Inflammatory macrophage treated with lipopolysaccharide for 4 hours (primary cell): ENCODE results near the gene DLX6.
"Not testable (repeated sequence)": the region's sequence is repeated elsewhere in the genome, so short reads cannot be mapped to it uniquely, and the experiment has no call there.

Experiments
- DNase-seq: peaks from one replicate; pipeline ENCODE4 v3.0.0-alpha.2; 2020

DLX6 gene

DNA sequence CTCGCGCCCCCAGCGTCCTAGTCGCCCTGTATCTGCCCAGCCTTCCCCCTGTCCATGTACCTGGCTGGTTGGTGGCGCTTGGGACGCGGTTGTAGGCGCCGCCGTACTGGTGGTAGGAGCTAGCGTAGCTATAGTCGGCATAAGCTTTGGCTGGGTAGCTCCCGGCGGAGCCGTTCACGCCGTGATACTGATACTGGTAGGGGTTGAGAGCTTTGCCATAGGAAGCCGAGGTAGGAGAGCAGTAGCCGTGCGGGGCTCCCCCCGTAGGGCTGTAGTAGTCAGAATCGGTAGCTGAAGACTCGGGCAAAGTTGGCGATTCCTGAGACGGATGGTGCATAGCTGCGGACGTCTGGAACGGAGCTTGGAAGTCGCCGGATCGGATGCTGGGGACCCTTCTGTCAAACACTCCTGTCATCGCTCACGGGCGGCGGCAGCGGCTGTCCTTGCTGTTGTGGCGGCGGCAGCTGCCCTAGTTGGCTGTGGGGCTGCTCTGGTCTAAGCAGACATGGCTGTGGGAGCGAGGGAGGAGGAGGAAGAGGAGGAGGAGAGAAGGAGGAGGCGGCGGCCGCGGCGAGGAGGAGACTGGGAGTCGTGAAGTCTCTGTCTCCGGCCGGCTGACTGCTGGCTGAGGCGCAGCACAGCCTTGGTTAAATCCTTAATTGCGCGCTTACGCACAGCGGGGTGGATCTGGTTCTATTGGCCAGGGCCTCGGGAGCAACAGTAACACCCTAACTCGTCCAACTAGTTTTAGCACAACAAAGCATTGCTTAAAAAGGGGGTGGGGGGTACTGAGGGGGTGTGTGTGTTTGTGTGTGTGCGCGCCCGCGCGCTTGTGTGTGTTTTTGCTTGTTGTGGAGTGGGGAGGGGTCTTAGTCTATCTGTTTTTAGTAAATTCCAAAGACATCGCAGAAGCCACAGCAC is 19.1 kb downstream of the DLX6 start, which contains the start of gene DLX5:
DLX5 (minus strand) TSS at position 623 of the 921 bp plus-strand sequence; CDS start at position 415, 208 bp downstream.
- no peak for DNase-seq

- DNase-seq, result no peak
Observed at GRCh38 chr7:97025130-97025499, 19.8 kb downstream of the DLX6 start.

GRCh38 chr7:97025983-97026714 is 20.8 kb downstream of the DLX6 start:
- DNase-seq, result no peak

- DNase-seq, result peak; percentile 65
Observed at GRCh38 chr7:97026715-97027426, 21.5 kb downstream of the DLX6 start.

- DNase-seq, result peak; percentile 81
Observed at GRCh38 chr7:97027427-97028234, 22.3 kb downstream of the DLX6 start.

DNA sequence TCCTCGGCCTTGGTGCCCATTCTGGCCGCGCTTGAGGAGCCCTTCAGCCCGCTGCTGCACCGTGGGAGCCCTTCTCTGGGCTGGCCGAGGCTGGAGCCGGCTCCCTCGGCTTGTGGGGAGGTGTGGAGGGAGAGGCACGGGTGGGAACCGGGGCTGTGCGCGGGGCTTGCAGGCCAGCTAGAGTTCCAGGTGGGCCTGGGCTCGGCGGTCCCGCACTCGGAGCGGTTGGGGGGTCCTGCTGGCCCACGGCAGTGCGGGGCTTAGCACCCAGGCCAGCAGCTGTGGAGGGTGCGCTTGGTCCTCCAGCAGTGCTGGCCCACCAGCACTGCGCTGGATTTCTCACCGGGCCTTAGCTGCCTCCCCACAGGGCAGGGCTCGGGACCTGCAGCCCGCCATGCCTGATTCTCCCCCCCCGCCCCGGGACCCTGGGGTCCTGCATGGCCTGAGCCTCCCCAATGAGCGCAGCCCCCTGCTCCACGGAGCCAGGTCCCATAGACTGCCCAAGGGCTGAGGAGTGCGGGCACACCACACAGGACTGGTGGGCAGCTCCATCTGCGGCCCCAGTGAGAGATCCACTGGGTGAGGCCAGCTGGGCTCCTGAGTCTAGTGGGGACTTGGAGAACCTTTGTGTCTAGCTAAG is 29.0 kb downstream of the DLX6 start:
- not testable (repeated sequence) for DNase-seq

DNA sequence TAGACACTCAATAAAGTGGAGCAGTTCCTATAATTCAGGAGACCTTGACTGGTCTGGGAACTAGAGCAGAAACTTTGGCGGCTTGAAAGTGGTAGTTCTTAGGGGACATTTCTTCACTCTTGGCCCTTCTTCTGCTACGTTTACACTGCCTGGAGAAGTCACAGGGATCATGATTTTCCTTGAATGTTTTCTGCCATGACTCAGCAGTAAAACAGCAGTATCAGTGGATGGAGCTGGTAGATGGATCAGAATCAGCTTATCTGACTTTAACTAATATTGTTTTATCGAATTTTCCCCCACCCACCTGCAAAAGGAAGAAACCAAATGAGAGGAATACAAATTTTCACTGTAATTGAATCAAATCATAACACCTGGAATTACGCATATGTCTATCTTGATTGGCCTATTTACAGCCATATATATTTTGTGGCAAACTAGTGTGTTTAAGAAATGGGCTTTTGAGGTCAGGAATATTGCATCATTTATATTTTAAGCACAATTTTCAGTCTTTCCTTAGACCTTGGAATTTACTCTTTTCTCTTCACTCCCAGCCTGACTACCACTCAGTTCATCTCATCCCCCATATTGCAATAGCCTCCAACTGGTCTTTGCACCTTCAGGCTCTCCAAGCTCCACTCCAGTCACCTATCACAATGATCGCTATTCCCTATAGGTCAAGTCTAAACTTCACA is 34.2 kb downstream of the DLX6 start:
- DNase-seq, result no peak

DNA sequence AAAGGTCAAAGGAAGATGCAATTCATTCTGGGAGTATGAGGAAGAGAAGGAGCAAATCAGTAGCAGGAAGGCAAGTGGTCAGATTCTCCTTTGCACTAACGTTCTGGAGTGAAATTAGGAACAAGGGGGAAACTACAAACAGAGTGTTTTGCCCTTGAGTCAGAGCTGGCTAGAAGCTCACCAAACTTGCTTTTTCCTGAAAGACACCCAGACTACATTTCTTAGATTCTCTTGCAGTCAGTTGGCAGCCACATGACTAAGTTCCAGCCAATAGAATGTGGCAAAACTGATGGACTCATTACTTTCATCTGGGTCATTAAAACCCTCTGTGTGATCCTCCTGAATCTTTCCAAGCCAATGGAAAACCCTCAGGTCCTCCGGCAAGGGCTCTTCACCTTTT is 37.9 kb downstream of the DLX6 start:
- DNase-seq, result no peak
